ENCODE results near the gene NAA15. TPM values are rescaled to one million over a fixed set of nuclear protein-coding genes. Genes with fewer than 3 reads are reported as not detected.

NAA15 gene
- polyA plus RNA-seq, 3 donors = 5.2 to 20.2 (median 8.8) TPM

GRCh38 chr4:139454111-139455045, 153.1 kb downstream of the NAA15 start, which contains the start of gene RAB33B:
TSS of gene RAB33B (plus strand) at chr4:139454121. CDS start at chr4:139454196, 75 bp downstream.
- peaks cover 0 to 1% (median 0%) of the 10 kb centered on the region in 3 donors for H3K27me3 Mint-ChIP-seq (ENCODE audit: low read depth in 3 of 3)
- Histone ChIP-seq H3K9ac (ENCODE audit: insufficient read depth, low read length, poor library complexity, severe bottlenecking) (peak within 1 kb of the TSS; percentile 89), H3K27me3 (ENCODE audit: control insufficient read depth in 2 of 2, insufficient read depth in 2 of 2, low read length in 2 of 2) (no peaks in the 10 kb centered on the region), H3K4me3 (replicated peaks in 1 of 3; ENCODE audit: low read depth in 2 of 3, low read length in 3 of 3) (peak within 1 kb of the TSS; percentile 74 to 98 (median 94)), H3K27ac (ENCODE audit: low read depth in 1 of 2, low read length in 2 of 2) (peak within 1 kb of the TSS; percentile 94 to 95), H3K4me1 (ENCODE audit: control insufficient read depth in 1 of 2, insufficient read depth in 2 of 2, low read length in 2 of 2) (peaks cover 30 to 48% of the 10 kb centered on the region in 2 donors), H2AFZ (ENCODE audit: insufficient read depth, low read depth, low read length, poor library complexity, severe bottlenecking) (peak within 1 kb of the TSS; percentile 99), H3K79me2 (ENCODE audit: insufficient read depth, low read length) (peaks cover 85% of the 10 kb centered on the region), H4K20me1 (ENCODE audit: insufficient read depth, low read length) (peaks cover 40% of the 10 kb centered on the region), H3K36me3 (replicated peaks in 1 of 2; ENCODE audit: control insufficient read depth in 1 of 2, insufficient read depth in 2 of 2, low read length in 2 of 2) (peaks cover 0 to 6% of the 10 kb centered on the region in 2 donors), H3K9me3 (replicated peaks in 1 of 2; ENCODE audit: control insufficient read depth in 1 of 2, insufficient read depth in 1 of 2, low read length in 2 of 2) (no peaks in the 10 kb centered on the region), H3K4me2 (replicated peaks; ENCODE audit: extremely low read depth, low read length, poor library complexity, severe bottlenecking) (peak within 1 kb of the TSS; percentile 85)
- WGBS (ENCODE audit: insufficient coverage) = 0% methylated on average over 39 of the region's 46 CpGs
- intact Hi-C loops (cut with micrococcal nuclease) = loop anchor here (5.0 to 10.0 kb wide), 3 partner anchors 103 to 1260 kb away; partner anchors contain the start of gene SETD7 (in 1 of the 2)
- H3K4me3 Mint-ChIP-seq = peak within 1 kb of the TSS; percentile 96 to 98
- DNase-seq = peak in 2 of 3 donors; percentile 27 to 88
- peaks cover 0 to 2% (median 0%) of the 10 kb centered on the region in 7 donors for H3K9me3 Mint-ChIP-seq
- H3K27ac Mint-ChIP-seq = peak within 1 kb of the TSS; percentile 95 to 99 (median 98)
- TF ChIP-seq, protein P1, sequence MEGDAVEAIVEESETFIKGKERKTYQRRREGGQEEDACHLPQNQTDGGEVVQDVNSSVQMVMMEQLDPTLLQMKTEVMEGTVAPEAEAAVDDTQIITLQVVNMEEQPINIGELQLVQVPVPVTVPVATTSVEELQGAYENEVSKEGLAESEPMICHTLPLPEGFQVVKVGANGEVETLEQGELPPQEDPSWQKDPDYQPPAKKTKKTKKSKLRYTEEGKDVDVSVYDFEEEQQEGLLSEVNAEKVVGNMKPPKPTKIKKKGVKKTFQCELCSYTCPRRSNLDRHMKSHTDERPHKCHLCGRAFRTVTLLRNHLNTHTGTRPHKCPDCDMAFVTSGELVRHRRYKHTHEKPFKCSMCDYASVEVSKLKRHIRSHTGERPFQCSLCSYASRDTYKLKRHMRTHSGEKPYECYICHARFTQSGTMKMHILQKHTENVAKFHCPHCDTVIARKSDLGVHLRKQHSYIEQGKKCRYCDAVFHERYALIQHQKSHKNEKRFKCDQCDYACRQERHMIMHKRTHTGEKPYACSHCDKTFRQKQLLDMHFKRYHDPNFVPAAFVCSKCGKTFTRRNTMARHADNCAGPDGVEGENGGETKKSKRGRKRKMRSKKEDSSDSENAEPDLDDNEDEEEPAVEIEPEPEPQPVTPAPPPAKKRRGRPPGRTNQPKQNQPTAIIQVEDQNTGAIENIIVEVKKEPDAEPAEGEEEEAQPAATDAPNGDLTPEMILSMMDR (IDR thresholded peaks at IDR 0.05) = no peak
- peaks cover 6 to 14% of the 10 kb centered on the region in 2 donors for H3K36me3 Mint-ChIP-seq
- peaks cover 61% of the 10 kb centered on the region for H3K4me1 Mint-ChIP-seq

DNA sequence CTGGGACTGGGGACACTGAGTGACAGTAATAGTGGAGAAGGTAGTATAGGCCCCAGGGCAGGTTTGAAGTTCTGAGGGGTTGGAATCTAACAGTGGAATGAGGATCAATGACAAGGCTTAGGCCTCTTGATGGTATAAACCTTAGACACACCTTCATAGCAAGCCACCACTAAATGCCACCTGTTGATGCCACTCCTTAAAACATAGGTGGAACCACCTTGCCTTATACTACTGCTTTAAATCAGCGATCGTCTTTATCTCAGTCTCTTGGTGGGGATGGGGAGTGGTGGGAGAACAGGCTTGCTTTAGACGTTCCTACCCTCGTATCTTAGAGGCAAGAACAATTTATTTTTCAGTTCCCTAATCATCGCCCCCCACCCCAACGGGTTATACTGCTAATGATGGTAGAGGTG, 153.8 kb downstream of the NAA15 start:
- Histone ChIP-seq H3K79me2 (ENCODE audit: insufficient read depth, low read length) (peaks cover 88% of the 10 kb centered on the region), H3K4me2 (replicated peaks; ENCODE audit: extremely low read depth, low read length, poor library complexity, severe bottlenecking) (peak overlapping the region; percentile 85), H2AFZ (ENCODE audit: insufficient read depth, low read depth, low read length, poor library complexity, severe bottlenecking) (peak overlapping the region; percentile 99), H3K27me3 (ENCODE audit: control insufficient read depth in 2 of 2, insufficient read depth in 2 of 2, low read length in 2 of 2) (no peaks in the 10 kb centered on the region), H3K9me3 (replicated peaks in 1 of 2; ENCODE audit: control insufficient read depth in 1 of 2, insufficient read depth in 1 of 2, low read length in 2 of 2) (no peaks in the 10 kb centered on the region), H3K4me1 (ENCODE audit: control insufficient read depth in 1 of 2, insufficient read depth in 2 of 2, low read length in 2 of 2) (peaks cover 30 to 48% of the 10 kb centered on the region in 2 donors), H3K36me3 (replicated peaks in 1 of 2; ENCODE audit: control insufficient read depth in 1 of 2, insufficient read depth in 2 of 2, low read length in 2 of 2) (peaks cover 0 to 6% of the 10 kb centered on the region in 2 donors), H3K4me3 (replicated peaks in 1 of 3; ENCODE audit: low read depth in 2 of 3, low read length in 3 of 3) (peak overlapping the region; percentile 74 to 98 (median 94)), H3K9ac (ENCODE audit: insufficient read depth, low read length, poor library complexity, severe bottlenecking) (peak overlapping the region; percentile 89), H4K20me1 (ENCODE audit: insufficient read depth, low read length) (peaks cover 46% of the 10 kb centered on the region), H3K27ac (ENCODE audit: low read depth in 1 of 2, low read length in 2 of 2) (peak overlapping the region in 1 of 2 donors; percentile 94)
- intact Hi-C loops (cut with micrococcal nuclease) = loop anchor here (10.0 kb wide), 2 partner anchors 370 to 1260 kb away; no protein-coding TSS in a partner anchor
- no CpG with 5 or more reads among the region's 6 CpGs for WGBS (ENCODE audit: insufficient coverage)
- peaks cover 65% of the 10 kb centered on the region for H3K4me1 Mint-ChIP-seq
- H3K9me3 Mint-ChIP-seq = no peaks in the 10 kb centered on the region
- H3K4me3 Mint-ChIP-seq = peak overlapping the region; percentile 96 to 98
- H3K27ac Mint-ChIP-seq = peak overlapping the region; percentile 3 to 98 (median 96)
- TF ChIP-seq, protein P1 (IDR thresholded peaks at IDR 0.05) = no peak
- H3K27me3 Mint-ChIP-seq (ENCODE audit: low read depth in 3 of 3) = peaks cover 0 to 1% (median 0%) of the 10 kb centered on the region in 3 donors
- H3K36me3 Mint-ChIP-seq = peaks cover 9 to 19% of the 10 kb centered on the region in 2 donors
- no peak for DNase-seq
